HG02973 (cell line): Measurements from ENCODE around the gene GAGE10.
A peak's percentile ranks its signal among the peaks of the same experiment; 100 is the strongest.
"Not testable (repeated sequence)": the region's sequence is repeated elsewhere in the genome, so short reads cannot be mapped to it uniquely, and the experiment has no call there.

Experiments
- ATAC-seq: cut with Tn5 transposase; IDR thresholded peaks from one replicate; pipeline ENCODE4 v1.9.1; 2021; ENCODE audit warnings: moderate library complexity; ENCODE audit not compliant: unreplicated experiment

GAGE10 gene

DNA sequence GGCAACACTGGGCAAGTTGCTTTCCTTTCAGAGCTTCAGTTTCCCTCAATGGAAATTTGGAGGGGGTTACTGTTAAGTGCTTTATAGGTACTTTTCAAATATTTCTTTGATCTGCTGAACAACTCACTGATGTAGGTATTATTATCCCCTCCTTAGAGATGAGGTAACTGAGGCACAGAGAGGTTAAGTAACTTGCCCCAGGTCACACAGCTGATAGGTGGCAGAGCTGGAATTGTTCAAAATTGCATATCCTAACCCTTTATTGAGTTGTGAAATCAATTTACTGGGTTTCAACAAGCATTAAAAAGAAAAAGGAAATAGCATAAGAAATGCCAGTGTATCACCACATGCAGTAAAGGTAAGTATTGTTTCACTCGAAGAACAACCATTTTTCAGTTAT is 27.2 kb upstream of the GAGE10 start:
- no peak for ATAC-seq

DNA sequence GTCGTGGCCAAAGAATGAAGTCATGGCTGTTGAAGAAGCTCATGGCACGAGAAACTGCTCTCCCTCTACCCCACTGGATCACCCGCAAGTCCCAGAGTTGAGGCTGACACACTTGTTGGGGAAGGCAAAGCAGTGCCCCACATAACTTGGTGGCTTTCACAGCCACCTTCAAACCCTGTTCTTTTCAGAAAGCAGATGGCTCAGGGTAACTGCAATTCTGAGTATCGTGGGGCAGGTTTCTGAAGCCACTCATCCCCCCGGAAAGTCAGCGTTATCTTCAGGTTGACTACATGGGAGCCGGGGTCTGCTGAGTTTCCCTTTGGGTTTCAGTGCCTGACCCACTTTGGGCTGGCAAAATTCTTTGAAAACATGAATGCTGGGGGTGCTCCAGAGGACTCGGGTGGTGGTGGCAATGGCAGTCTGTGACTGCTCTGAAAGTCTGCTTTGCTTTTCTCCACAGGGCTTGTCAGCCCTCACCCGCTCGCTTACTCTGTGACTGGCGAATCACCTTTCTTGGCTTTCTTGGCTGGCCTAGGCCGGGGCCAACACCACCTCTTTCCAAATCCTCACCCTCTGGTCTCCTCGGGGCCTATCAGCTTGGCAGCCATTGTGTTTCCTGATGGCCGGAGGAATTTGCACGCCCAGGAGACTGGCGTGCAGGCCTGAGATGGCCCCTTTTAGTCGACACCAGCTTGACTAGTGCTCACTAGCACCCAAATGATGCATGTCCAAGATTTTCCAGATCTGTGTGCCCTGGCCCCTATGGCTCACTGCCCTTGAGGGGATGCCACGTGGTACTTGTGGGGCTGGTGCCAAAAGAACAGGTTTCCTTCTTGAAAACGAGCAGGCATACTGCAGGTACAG is 26.5 kb upstream of the GAGE10 start:
- ATAC-seq, result no peak

DNA sequence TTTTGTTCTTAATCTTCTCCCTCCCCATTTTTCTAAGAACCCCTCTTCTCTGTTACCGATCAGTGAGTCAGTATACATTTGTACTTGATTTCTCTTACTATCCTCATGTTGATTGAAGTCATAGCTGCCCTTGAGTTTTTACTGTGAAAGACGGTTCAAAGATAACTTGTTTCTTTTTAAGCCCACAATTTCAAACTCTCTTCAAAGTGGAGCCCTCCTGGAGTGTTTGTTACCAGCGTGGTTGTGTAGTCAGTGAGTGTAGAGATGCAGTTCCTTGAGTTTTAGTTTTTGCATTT is 26.0 kb upstream of the GAGE10 start:
- ATAC-seq, result no peak

- ATAC-seq, result no peak
Observed at GRCh38 chrX:49278081-49278480, 25.4 kb upstream of the GAGE10 start.

DNA sequence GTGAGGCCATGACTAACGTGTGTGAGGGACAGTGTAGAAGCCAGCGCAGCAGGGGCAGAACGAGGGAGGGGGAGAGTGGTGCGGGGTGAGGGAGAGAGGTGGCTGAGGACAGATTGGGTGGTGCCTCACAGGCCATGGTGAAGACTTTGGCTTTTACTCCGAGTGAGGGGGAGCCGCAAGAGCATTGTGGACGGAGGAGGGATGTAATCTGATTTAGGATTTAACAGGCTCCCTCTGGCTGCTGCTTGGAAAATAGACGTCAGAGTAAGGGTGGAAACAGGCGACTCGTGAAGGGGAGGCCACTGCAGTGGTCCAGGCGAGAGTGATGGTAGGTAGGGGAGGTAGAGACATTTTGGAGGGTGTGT is 20.8 kb upstream of the GAGE10 start:
- no peak for ATAC-seq

- ATAC-seq, result no peak
Observed at GRCh38 chrX:49284212-49284611, 19.2 kb upstream of the GAGE10 start.

- ATAC-seq, result no peak
Observed at GRCh38 chrX:49286136-49286535, 17.3 kb upstream of the GAGE10 start.

- ATAC-seq, result no peak
Observed at GRCh38 chrX:49286581-49286980, 16.9 kb upstream of the GAGE10 start.

DNA sequence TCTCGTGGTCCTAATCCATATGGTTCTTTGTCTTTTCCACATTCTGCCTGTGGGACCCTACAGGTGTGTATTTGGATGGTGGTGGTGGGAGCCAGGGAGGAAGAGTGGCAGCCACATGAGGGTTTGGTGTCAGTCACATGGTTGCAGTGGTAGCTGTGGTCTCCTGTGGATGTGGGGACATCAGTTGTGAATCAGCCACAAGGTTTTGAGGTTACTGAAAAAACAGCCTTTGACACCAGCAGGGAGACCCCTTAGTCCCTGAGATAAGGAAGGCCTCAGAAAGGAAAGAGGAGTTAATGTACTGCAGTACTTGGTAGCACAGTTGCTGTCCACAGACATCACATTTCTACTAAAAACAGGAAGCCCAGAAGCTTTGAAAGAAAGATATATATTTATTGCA is 15.8 kb upstream of the GAGE10 start:
- ATAC-seq, result no peak

DNA sequence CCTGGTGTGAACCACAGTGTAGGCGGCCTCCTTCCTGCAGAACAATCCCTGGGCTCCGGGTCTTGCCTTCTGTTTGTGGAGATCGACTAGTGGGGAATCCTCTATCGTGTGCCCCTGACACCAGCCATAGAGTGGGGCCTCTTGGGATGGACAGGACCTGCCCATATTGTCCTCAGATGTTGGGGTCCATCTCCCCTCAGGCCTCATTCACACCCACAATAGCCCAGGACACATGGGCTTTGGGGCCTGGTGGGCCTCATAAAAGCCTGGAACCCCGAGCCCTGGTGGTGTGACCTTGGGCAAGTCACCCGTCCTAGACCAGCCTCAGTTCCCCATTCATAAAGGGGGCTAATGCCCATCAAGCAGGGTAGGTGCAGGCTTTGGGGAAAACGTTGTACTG is 13.2 kb upstream of the GAGE10 start:
- ATAC-seq, result no peak

- ATAC-seq, result peak; percentile 71
Observed at GRCh38 chrX:49291615-49292337, 11.7 kb upstream of the GAGE10 start.

DNA sequence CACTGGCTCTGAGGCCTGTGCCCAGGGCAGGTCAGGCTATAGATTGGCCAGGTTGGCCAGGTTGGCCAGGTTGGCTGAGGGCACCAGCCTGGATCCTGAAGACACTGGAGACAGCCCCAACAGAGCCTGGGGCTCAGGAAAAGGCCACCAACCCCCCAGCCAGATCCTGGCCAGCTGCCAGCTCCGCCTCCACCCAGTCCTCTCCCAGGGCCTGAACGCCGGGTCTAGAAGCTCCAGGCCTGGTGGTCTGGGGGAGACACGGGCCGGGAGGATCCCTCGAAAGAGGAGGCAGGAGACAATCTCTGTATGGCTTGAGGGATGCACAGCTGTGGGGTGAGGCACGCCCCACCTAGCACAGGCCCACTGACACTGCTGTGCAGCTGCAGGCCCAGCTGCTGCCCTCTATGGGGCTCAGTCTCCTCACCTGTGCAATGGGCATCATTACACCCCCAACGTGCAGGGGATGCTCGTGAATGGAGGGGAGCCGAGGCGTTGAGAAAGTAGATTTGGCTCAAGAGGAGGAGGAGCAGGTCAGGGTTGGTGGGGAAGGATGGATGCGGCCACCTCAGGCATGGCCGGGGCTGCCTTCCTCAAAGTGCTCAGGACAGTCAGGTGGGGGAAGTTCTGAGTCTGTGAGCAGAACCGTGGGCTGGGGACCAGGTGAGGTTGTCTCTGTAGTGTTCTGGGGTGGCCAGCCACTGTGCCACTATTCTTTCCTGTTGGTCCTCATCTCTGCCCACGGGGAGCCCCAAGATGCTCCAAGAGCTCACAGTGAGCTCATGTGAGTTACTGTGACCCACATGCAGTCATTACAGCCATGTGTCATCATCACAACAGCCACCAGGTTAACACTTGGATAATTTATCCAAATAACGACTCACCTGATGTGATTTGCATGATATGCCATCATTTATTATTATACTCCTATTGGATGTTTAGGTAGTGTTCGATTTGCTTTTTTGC is 10.8 kb upstream of the GAGE10 start:
- no peak for ATAC-seq

DNA sequence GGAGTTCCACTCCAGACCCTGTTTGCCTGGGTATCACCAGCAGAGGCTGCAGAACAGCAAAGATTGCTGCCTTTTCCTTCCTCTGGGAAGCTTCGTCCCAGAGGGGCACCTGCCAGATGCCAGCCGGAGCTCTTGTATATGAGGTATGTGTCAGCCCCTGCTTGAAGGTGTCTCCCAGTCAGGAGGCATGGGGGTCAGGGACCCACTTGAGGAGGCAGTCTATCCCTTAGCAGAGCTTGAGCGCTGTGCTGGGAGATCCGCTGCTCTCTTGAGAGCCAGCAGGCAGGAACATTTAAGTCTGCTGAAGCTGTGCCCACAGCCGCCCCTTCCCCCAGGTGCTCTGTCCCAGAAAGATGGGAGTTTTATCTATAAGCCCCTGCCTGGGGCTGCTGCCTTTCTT is 4.2 kb upstream of the GAGE10 start:
- ATAC-seq, result not testable (repeated sequence)

DNA sequence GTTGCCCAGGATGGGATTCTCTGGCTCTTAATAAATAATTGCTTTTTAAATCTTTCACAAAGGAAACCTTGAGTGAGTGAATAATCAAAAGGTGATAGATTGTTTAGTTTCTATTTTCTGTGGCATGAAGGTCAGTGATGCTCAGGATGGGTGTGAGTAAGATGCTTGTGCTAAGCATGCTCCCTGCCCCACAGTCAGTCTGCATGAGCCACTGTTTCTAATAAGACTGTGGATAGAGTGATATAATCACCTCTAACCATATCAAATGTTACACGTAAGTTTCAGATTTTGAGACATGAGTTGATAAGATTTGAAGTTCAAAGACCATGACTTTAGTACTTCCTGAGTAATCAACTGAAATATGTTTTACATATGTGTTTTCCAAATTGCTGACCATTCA is 2.7 kb upstream of the GAGE10 start:
- ATAC-seq, result no peak

GRCh38 chrX:49307775-49308174 is 4.3 kb downstream of the GAGE10 start:
- ATAC-seq, result not testable (repeated sequence)

DNA sequence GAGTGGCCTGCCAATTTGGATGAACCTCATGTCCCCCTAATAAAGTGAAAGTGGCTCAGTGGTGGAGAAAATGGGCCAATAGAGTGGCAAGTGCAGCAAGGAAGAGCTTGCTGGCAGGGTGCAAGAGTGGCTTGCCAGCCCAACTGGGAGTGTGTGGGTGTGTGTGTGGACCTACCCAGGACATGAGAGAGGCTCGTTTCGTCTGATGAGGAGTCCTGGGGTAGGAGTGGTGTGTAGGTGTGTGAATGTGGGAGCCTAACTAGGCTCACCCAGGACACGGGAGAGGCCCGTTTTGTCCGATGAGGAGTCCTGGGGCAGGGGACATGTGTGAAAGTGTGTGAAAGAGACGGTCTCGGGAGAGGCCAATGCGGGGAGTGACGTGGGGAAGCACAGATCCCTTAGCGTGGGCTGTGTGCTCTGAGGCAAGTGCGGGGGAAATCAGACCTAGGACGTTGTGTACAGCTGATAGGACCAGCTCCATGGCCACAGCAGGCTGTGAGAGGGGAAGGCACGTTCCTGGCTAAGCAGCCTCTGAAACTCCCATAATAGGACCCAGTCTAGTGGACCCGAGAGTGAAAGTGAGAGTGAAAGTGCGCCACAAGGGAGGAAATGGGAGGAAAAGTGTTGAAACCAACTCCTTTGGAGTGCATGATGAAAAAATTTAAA is 5.3 kb downstream of the GAGE10 start:
- ATAC-seq, result no peak

GRCh38 chrX:49309401-49309981 is 6.0 kb downstream of the GAGE10 start:
- ATAC-seq, result no peak

DNA sequence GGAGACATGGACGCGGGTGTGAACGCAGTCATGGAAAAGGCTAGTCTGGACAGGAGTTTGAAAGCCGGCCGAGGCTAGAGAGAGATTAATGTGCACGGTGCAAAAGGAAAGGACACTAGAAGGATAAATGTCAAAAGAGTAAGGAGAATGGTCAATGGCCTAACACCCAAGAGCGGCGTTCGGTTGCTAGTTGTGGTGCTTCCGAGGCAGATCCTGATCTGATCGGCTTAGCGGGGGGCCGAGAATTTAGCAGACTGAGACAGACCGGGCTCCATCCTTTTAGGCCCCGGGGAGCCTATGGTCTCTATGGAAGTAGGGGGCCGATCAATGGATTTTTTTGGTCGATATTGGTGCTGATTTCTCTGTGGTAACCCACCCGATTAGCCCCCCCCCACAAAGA is 6.9 kb downstream of the GAGE10 start:
- no peak for ATAC-seq

- no peak for ATAC-seq
Observed at GRCh38 chrX:49312176-49312575, 8.7 kb downstream of the GAGE10 start.

- no peak for ATAC-seq
Observed at GRCh38 chrX:49316085-49316484, 12.6 kb downstream of the GAGE10 start.

DNA sequence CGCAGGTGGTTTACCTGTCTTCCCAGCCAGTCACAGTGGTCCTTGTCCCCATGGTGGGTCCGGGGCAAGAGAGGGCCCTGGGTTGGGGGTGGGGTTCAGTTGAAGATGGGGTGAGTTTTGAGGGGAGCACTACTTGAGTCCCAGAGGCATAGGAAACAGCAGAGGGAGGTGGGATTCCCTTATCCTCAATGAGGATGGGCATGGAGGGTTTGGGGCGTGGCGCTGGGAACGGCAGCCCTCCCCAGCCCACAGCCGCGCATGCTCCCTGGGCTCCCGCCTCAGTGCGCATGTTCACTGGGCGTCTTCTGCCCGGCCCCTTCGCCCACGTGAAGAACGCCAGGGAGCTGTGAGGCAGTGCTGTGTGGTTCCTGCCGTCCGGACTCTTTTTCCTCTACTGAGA is 18.3 kb downstream of the GAGE10 start, which contains the start of gene GAGE12J:
TSS of gene GAGE12J (plus strand) at position 301 of the 400 bp plus-strand sequence. CDS start 1,157 bp downstream, outside the sequence.
- not testable (repeated sequence) for ATAC-seq
